Caco-2 (cell line): ENCODE results near the gene CHMP5. TPM values are rescaled to one million over a fixed set of nuclear protein-coding genes. Genes with fewer than 3 reads are reported as not detected.

Experiments
- BruUV-seq: library from RNA; stranded (reverse); fragments of 400-500 nt; replicated peaks from 2 replicates; lab custom pipeline; 2021; lab: Mats Ljungman, UMichigan
- CTCF ChIA-PET: fragments of 300-600 bp; sonication (Branson Sonifier 250); formaldehyde crosslinking; loops from one replicate; lab custom pipeline; 2022; ENCODE audit warnings: antibody characterized with exemption; lab: Charles Lee
- POLR2A ChIA-PET: fragments of 300-600 bp; sonication (Branson Sonifier 250); formaldehyde crosslinking; loops from one replicate; lab custom pipeline; 2022; ENCODE audit warnings: antibody characterized with exemption; lab: Charles Lee
- DNase-seq, 2 experiments: peaks; one replicate each; pipeline versions ENCODE4 v3.0.0 to v3.0.0-alpha.2; 2020 to 2022
- H3K27me3 ChIP-seq: replicated peaks from 2 replicates; pipeline ENCODE4 v1.6.0; 2011; ENCODE audit warnings: low read length; ENCODE audit not compliant: control insufficient read depth, insufficient read depth
- H3K36me3 ChIP-seq: 2 replicates; pipeline ENCODE4 v1.5.1; 2011; ENCODE audit warnings: low read length; ENCODE audit not compliant: control insufficient read depth, insufficient read depth
- H3K4me1 ChIP-seq: fragments of 250-450 bp; sonication (Bioruptor Pico); 2 replicates; pipeline ENCODE4 v1.5.1; 2020; ENCODE audit warnings: mild to moderate bottlenecking
- H3K4me3 ChIP-seq: 2 replicates; pipeline ENCODE4 v1.5.1; 2011; ENCODE audit warnings: low read depth, mild to moderate bottlenecking, control low read depth, low read length
- H3K9me3 ChIP-seq: fragments of 250-450 bp; sonication (Bioruptor Pico); 2 replicates; pipeline ENCODE4 v1.5.1; 2020; ENCODE audit warnings: mild to moderate bottlenecking, moderate library complexity
- H3K27ac Mint-ChIP-seq: one replicate; pipeline ENCODE4 v1.8.0; 2022; ENCODE audit warnings: mixed read lengths; ENCODE audit not compliant: unreplicated experiment
- H3K27me3 Mint-ChIP-seq: one replicate; pipeline ENCODE4 v1.8.0; 2022; ENCODE audit warnings: mixed read lengths; ENCODE audit not compliant: insufficient read depth, unreplicated experiment
- H3K36me3 Mint-ChIP-seq: one replicate; pipeline ENCODE4 v1.8.0; 2022; ENCODE audit warnings: mild to moderate bottlenecking, mixed read lengths; ENCODE audit not compliant: insufficient read depth, unreplicated experiment
- H3K4me1 Mint-ChIP-seq: one replicate; pipeline ENCODE4 v1.8.0; 2022; ENCODE audit warnings: low read depth, mixed read lengths; ENCODE audit not compliant: unreplicated experiment
- H3K4me3 Mint-ChIP-seq: one replicate; pipeline ENCODE4 v1.8.0; 2022; ENCODE audit warnings: mild to moderate bottlenecking, moderate library complexity, mixed read lengths; ENCODE audit not compliant: unreplicated experiment
- H3K9me3 Mint-ChIP-seq: one replicate; pipeline ENCODE4 v1.8.0; 2022; ENCODE audit warnings: mixed read lengths; ENCODE audit not compliant: unreplicated experiment
- intact Hi-C: fragments of 100-400 bp; cut with micrococcal nuclease; formaldehyde crosslinking; loops from one replicate; pipeline ENCODE4 v1.10.0; 2022; ENCODE audit not compliant: unreplicated experiment
- total RNA-seq: library from RNA; stranded (reverse); gene quantifications from 2 replicates; pipeline ENCODE4 v1.2.3, GENCODE V29; 2022
- TF ChIP-seq, protein P1 (sequence below), 2 experiments: fragments of 200-600 bp in 1 of 2; IDR thresholded peaks; 1 replicate in 1 of 2; 2 replicates in 1 of 2; pipeline versions ENCODE4 v1.5.1 to v1.8.0; 2011 to 2022; ENCODE audit warnings: antibody characterized with exemption in 1 of 2, control low read depth in 1 of 2, inconsistent platforms in 1 of 2, low read depth in 1 of 2, low read length in 1 of 2, mild to moderate bottlenecking in 1 of 2, moderate library complexity in 1 of 2; ENCODE audit not compliant: insufficient read depth in 1 of 2, severe bottlenecking in 1 of 2, unreplicated experiment in 1 of 2

Gene CHMP5
- total RNA-seq, 1 experiment from 2014 or later, result 58.3 TPM

GRCh38 chr9:33272061-33272460 is 7.2 kb downstream of the CHMP5 start:
- Histone ChIP-seq H3K4me1 (no peaks in the 10 kb centered on the region; the same call in 1 of the 2 replicates), H3K36me3 (peaks cover 3% of the 10 kb centered on the region; the same call in 1 of the 2 replicates), H3K9me3 (no peaks in the 10 kb centered on the region), H3K27me3 (no peaks in the 10 kb centered on the region), H3K4me3 (no peak overlapping the region)
- H3K9me3 Mint-ChIP-seq, result no peaks in the 10 kb centered on the region
- no peak overlapping the region for H3K27ac Mint-ChIP-seq
- no peaks in the 10 kb centered on the region for H3K27me3 Mint-ChIP-seq
- peaks cover 39% of the 10 kb centered on the region for H3K36me3 Mint-ChIP-seq
- ChIA-PET CTCF (no interaction called here), POLR2A (no interaction called here)
- TF ChIP-seq, protein P1, sequence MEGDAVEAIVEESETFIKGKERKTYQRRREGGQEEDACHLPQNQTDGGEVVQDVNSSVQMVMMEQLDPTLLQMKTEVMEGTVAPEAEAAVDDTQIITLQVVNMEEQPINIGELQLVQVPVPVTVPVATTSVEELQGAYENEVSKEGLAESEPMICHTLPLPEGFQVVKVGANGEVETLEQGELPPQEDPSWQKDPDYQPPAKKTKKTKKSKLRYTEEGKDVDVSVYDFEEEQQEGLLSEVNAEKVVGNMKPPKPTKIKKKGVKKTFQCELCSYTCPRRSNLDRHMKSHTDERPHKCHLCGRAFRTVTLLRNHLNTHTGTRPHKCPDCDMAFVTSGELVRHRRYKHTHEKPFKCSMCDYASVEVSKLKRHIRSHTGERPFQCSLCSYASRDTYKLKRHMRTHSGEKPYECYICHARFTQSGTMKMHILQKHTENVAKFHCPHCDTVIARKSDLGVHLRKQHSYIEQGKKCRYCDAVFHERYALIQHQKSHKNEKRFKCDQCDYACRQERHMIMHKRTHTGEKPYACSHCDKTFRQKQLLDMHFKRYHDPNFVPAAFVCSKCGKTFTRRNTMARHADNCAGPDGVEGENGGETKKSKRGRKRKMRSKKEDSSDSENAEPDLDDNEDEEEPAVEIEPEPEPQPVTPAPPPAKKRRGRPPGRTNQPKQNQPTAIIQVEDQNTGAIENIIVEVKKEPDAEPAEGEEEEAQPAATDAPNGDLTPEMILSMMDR (IDR thresholded peaks at IDR 0.05; ENCODE audit: insufficient read depth in 1 of 2, low read depth in 1 of 2, low read length in 1 of 2, severe bottlenecking in 1 of 2, unreplicated experiment in 1 of 2), result no peak
- H3K4me1 Mint-ChIP-seq, result peaks cover 5% of the 10 kb centered on the region
- no TSS peak for BruUV-seq
- no peak for DNase-seq
- intact Hi-C loops, result no loop called here
- no peak overlapping the region for H3K4me3 Mint-ChIP-seq

DNA sequence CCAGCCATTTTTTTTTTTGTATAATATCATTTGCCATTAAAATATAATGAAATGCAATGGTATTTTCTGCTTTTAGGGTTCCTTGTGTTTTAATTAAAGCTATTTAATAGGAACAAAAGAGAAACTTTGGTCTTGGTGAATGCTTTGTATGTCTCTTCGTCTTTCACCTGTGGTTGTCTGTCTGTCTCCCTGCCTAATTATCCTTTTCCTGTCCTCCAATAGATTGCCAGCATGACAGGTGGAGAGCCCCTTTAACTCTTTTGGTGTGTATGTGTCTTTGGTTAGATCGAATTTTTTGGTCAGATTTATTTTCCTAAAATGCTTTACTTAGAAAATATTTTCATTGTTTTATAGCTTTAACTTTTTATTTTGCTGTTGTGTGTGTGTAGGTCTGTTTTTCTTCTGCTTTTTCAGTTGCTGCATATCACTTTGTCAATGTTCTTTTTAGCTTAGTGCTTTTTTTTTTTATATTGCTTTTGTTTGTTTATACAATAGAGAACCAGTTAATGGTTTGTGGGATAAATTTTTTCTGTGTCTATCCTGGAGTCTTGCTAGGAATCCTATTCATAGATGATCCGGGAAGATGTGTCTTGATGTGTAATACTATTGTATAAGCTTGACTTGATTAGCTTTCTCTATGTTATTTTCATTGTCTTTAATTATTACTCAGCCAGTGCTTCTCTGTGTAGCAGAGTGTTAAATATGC is 8.6 kb downstream of the CHMP5 start:
- Mint-ChIP-seq H3K27me3 (no peaks in the 10 kb centered on the region), H3K27ac (no peak overlapping the region), H3K9me3 (no peaks in the 10 kb centered on the region), H3K4me3 (no peak overlapping the region), H3K4me1 (no peaks in the 10 kb centered on the region), H3K36me3 (peaks cover 52% of the 10 kb centered on the region)
- H3K4me1 ChIP-seq, result no peaks in the 10 kb centered on the region; the same call in 1 of the 2 replicates
- BruUV-seq, result no TSS peak
- DNase-seq, result no peak
- H3K4me3 ChIP-seq, result no peak overlapping the region
- peaks cover 3% of the 10 kb centered on the region for H3K36me3 ChIP-seq
- TF ChIP-seq, protein P1 (IDR thresholded peaks at IDR 0.05; ENCODE audit: insufficient read depth in 1 of 2, low read depth in 1 of 2, low read length in 1 of 2, severe bottlenecking in 1 of 2, unreplicated experiment in 1 of 2), result no peak
- intact Hi-C loops, result no loop called here
- ChIA-PET POLR2A (interaction anchor here (0.7 kb wide), 1 partner anchor 791 kb away, joined by 3 read pairs; no protein-coding TSS in a partner anchor), CTCF (no interaction called here)
- H3K27me3 ChIP-seq, result no peaks in the 10 kb centered on the region
- H3K9me3 ChIP-seq, result no peaks in the 10 kb centered on the region

GRCh38 chr9:33273972-33274328 is 9.1 kb downstream of the CHMP5 start:
- intact Hi-C loops, result no loop called here
- H3K9me3 Mint-ChIP-seq, result no peaks in the 10 kb centered on the region
- Histone ChIP-seq H3K27me3 (no peaks in the 10 kb centered on the region), H3K36me3 (peaks cover 3% of the 10 kb centered on the region), H3K4me1 (no peaks in the 10 kb centered on the region; the same call in 1 of the 2 replicates), H3K4me3 (no peak overlapping the region), H3K9me3 (no peaks in the 10 kb centered on the region)
- DNase-seq, result no peak
- CTCF ChIA-PET, result no interaction called here
- no peak overlapping the region for H3K4me3 Mint-ChIP-seq
- TF ChIP-seq, protein P1 (IDR thresholded peaks at IDR 0.05; ENCODE audit: insufficient read depth in 1 of 2, low read depth in 1 of 2, low read length in 1 of 2, severe bottlenecking in 1 of 2, unreplicated experiment in 1 of 2), result no peak
- POLR2A ChIA-PET, result no interaction called here
- no peaks in the 10 kb centered on the region for H3K27me3 Mint-ChIP-seq
- H3K27ac Mint-ChIP-seq, result no peak overlapping the region
- H3K36me3 Mint-ChIP-seq, result peaks cover 52% of the 10 kb centered on the region
- BruUV-seq, result no TSS peak
- H3K4me1 Mint-ChIP-seq, result no peaks in the 10 kb centered on the region
